Measurements from ENCODE around the gene ZNF544. TPM values are rescaled to one million over a fixed set of nuclear protein-coding genes. Genes with fewer than 3 reads are reported as not detected.
"Not testable (repeated sequence)": the region's sequence is repeated elsewhere in the genome, so short reads cannot be mapped to it uniquely, and the experiment has no call there.

ZNF544 gene
- total and polyA plus RNA-seq, 4 donors, result 11.2 to 26.2 (median 15.9) TPM

GRCh38 chr19:58304748-58305064 is 76.0 kb downstream of the ZNF544 start:
- no peak for ATAC-seq (ENCODE audit: low FRiP score)
- Histone ChIP-seq H3K36me3 (ENCODE audit: control insufficient read depth in 1 of 2, insufficient read depth in 2 of 2, low read length in 1 of 2) (peaks cover 0 to 5% of the 10 kb centered on the region in 2 donors), H3K27me3 (ENCODE audit: control insufficient read depth in 1 of 2, insufficient read depth in 2 of 2, low read length in 1 of 2) (no peaks in the 10 kb centered on the region), H3K27ac (ENCODE audit: low read depth in 1 of 2, low read length in 2 of 2) (peak overlapping the region in 1 of 2 donors; percentile 52), H3K4me3 (ENCODE audit: low read length in 2 of 2) (peak overlapping the region in 1 of 2 donors; percentile 50), H3K9me3 (ENCODE audit: control insufficient read depth, low read length) (peaks cover 2% of the 10 kb centered on the region), H3K4me1 (ENCODE audit: control insufficient read depth in 1 of 2, insufficient read depth in 2 of 2, low read length in 2 of 2) (peaks cover 0 to 6% of the 10 kb centered on the region in 2 donors)
- intact Hi-C loops (cut with DNase I), result loop anchor here (1.0 to 5.0 kb wide), 3 partner anchors 23 to 122 kb away; partner anchors contain the start of genes ZNF8 (in 2 of the 2) and ZNF274 (in 1 of the 2)
- DNase-seq, result no peak
- 7 to 15% methylated on average over 7 of the region's 7 CpGs for WGBS, 2 donors

DNA sequence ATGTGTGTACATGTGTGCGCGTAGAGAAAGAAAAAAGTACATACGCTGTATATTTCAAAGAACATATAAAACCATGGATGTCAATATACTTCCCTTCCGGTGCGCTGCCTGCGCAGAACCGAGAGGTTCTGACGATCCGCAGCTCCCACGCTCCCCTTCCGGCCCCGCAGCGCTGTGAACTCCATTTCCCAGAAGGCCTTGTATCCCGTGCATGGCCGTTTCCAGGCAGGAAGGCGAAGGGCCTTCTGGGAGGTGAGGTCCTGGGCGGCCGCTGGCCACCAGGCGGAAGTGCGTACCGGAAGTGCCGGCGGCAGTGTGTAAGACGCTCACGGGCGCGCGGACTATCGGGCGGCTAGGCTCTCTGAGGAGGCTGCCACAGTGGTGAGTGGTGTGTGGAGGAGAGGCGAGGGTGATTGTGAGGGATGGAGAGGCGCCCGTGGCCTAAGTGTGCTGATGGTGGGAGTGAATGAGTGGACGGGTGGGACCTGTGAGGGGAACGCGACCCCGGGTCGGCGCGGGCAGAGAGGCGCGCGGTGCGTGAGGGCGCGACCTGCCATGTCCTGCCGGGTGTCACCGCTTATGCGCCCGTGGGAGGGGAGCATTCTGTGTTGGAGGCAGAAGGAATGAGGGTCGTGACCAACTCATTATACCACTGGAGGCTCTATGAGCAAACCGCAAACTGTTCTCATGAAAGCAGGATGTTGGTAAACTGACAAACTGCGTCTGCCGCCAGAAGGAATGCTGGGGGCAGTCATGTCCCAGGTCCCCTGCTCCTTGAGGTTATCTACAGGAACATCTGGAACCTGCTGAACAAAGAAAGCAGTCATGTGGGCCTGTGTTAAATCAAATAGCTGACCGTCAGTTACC is 76.6 kb downstream of the ZNF544 start, which contains the start of gene ERVK3-1:
TSS of gene ERVK3-1 (plus strand) at position 313 of the 867 bp plus-strand sequence. CDS start 6,792 bp downstream, outside the sequence.
- 0 to 1% methylated on average over 55 of the region's 55 CpGs for WGBS, 2 donors
- peak; percentile 98 to 99 for DNase-seq
- H3K27me3 ChIP-seq (ENCODE audit: control insufficient read depth in 1 of 2, insufficient read depth in 2 of 2, low read length in 1 of 2), result no peaks in the 10 kb centered on the region
- peaks cover 0 to 3% of the 10 kb centered on the region in 2 donors for H3K36me3 ChIP-seq (ENCODE audit: control insufficient read depth in 1 of 2, insufficient read depth in 2 of 2, low read length in 1 of 2)
- peak; percentile 99 for ATAC-seq (ENCODE audit: low FRiP score)
- intact Hi-C loops (cut with DNase I), result loop anchor here (1.0 to 2.0 kb wide), 2 partner anchors 22 to 26 kb away; partner anchors contain the start of gene ZNF8 (in 2 of the 2)
- H3K27ac ChIP-seq (ENCODE audit: low read depth in 1 of 2, low read length in 2 of 2), result peak within 1 kb of the TSS; percentile 52 to 66
- H3K4me1 ChIP-seq (ENCODE audit: control insufficient read depth in 1 of 2, insufficient read depth in 2 of 2, low read length in 2 of 2), result peaks cover 0 to 6% of the 10 kb centered on the region in 2 donors
- H3K9me3 ChIP-seq (ENCODE audit: control insufficient read depth, low read length), result peaks cover under 1% of the 10 kb centered on the region
- peak within 1 kb of the TSS; percentile 76 to 85 for H3K4me3 ChIP-seq (ENCODE audit: low read length in 2 of 2)

GRCh38 chr19:58305932-58306323 is 77.2 kb downstream of the ZNF544 start:
- peaks cover 0 to 6% of the 10 kb centered on the region in 2 donors for H3K4me1 ChIP-seq (ENCODE audit: control insufficient read depth in 1 of 2, insufficient read depth in 2 of 2, low read length in 2 of 2)
- H3K36me3 ChIP-seq (ENCODE audit: control insufficient read depth in 1 of 2, insufficient read depth in 2 of 2, low read length in 1 of 2), result no peaks in the 10 kb centered on the region
- H3K27ac ChIP-seq (ENCODE audit: low read depth in 1 of 2, low read length in 2 of 2), result no peak overlapping the region
- H3K27me3 ChIP-seq (ENCODE audit: control insufficient read depth in 1 of 2, insufficient read depth in 2 of 2, low read length in 1 of 2), result no peaks in the 10 kb centered on the region
- intact Hi-C loops (cut with DNase I), result loop anchor here (1.0 to 2.0 kb wide), 2 partner anchors 21 to 27 kb away; partner anchors contain the start of gene ZNF8 (in 2 of the 2)
- 67 to 71% methylated on average over 12 of the region's 12 CpGs for WGBS, 2 donors
- DNase-seq (no peak), ATAC-seq (ENCODE audit: low FRiP score) (no peak)
- peak overlapping the region; percentile 76 to 85 for H3K4me3 ChIP-seq (ENCODE audit: low read length in 2 of 2)
- H3K9me3 ChIP-seq (ENCODE audit: control insufficient read depth, low read length), result no peaks in the 10 kb centered on the region

DNA sequence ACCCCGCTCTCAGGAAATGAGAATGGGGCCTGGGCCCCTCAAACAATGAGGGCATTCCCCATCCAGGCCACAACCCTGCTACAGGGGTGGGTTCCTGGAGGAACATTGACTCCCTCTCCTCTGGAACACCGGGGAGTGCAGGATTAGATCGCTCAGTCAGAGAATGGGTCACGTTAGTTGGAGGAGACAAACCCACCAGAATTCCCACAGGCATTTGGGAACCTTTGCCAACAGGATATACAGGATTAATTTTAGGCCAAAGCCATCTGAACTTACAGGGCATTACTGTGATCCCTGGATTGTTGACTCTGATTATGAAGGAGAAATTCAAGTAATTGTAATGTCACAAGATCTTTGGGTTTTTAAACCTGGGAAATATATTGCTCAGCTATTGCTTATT is 79.0 kb downstream of the ZNF544 start:
- H3K9me3 ChIP-seq (ENCODE audit: control insufficient read depth, low read length), result no peaks in the 10 kb centered on the region
- H3K27ac ChIP-seq (ENCODE audit: low read depth in 1 of 2, low read length in 2 of 2), result no peak overlapping the region
- H3K4me1 ChIP-seq (ENCODE audit: control insufficient read depth in 1 of 2, insufficient read depth in 2 of 2, low read length in 2 of 2), result peaks cover 0 to 6% of the 10 kb centered on the region in 2 donors
- ATAC-seq (ENCODE audit: low FRiP score), result no peak
- H3K27me3 ChIP-seq (ENCODE audit: control insufficient read depth in 1 of 2, insufficient read depth in 2 of 2, low read length in 1 of 2), result no peaks in the 10 kb centered on the region
- H3K36me3 ChIP-seq (ENCODE audit: control insufficient read depth in 1 of 2, insufficient read depth in 2 of 2, low read length in 1 of 2), result peaks cover 0 to 3% of the 10 kb centered on the region in 2 donors
- no peak overlapping the region for H3K4me3 ChIP-seq (ENCODE audit: low read length in 2 of 2)
- no peak for DNase-seq
- WGBS, 2 donors, result 87 to 89% methylated on average over 4 of the region's 4 CpGs
- intact Hi-C loops (cut with DNase I), result no loop called here

DNA sequence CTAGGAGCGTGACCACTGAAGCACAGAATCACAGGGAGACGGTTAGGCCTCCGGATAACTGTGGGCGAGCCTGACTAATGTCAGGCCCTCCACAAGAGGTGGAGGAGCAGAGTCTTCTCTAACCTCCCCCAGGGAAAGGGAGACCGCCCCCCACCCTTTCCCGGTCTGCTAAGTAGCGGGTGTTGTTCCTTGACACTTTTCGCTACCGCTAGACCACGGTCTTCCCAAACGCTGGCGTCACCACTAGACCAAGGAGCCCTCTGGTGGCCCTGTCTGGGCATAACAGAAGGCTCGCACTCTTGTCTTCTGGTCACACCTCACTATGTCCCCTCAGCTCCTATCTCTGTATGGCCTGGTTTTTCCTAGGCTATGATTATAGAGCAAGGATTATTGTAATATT is 82.0 kb downstream of the ZNF544 start:
- H3K27me3 ChIP-seq (ENCODE audit: control insufficient read depth in 1 of 2, insufficient read depth in 2 of 2, low read length in 1 of 2); H3K4me3 ChIP-seq (ENCODE audit: low read length in 2 of 2); intact Hi-C loops (cut with DNase I); DNase-seq; H3K36me3 ChIP-seq (ENCODE audit: control insufficient read depth in 1 of 2, insufficient read depth in 2 of 2, low read length in 1 of 2); H3K27ac ChIP-seq (ENCODE audit: low read depth in 1 of 2, low read length in 2 of 2); H3K9me3 ChIP-seq (ENCODE audit: control insufficient read depth, low read length); ATAC-seq (ENCODE audit: low FRiP score); H3K4me1 ChIP-seq (ENCODE audit: control insufficient read depth in 1 of 2, insufficient read depth in 2 of 2, low read length in 2 of 2): not testable (repeated sequence)
- WGBS, 2 donors, result 41 to 46% methylated on average over 12 to 13 of the region's 13 CpGs

DNA sequence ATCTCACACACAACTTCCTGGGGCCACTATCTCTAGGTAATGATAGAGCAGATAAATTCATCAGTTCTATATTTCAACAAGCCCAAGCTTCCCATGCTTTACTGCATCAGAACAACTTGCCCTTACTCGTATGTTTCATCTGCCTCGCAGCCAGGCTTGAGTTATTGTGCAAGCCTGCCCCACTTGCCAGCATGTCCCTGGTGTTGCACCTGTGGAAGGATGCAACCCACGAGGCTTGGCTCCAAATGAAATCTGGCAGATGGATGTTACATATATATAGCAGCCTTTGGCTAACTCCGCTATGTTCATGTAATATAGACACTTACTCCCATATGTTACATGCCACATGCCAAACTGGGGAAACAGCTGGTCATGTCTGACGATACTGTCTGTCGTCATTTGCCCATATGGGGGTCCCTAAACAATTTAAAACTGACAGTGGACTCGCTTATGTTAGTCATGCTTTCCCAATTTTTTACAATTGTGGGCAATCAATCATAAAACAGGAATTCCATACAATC is 82.7 kb downstream of the ZNF544 start:
- ATAC-seq (ENCODE audit: low FRiP score) (no peak), DNase-seq (no peak)
- WGBS, 2 donors, result 81 to 85% methylated on average over 7 of the region's 7 CpGs
- H3K27me3 ChIP-seq (ENCODE audit: control insufficient read depth in 1 of 2, insufficient read depth in 2 of 2, low read length in 1 of 2), result no peaks in the 10 kb centered on the region
- H3K9me3 ChIP-seq (ENCODE audit: control insufficient read depth, low read length), result no peaks in the 10 kb centered on the region
- peaks cover 0 to 8% of the 10 kb centered on the region in 2 donors for H3K36me3 ChIP-seq (ENCODE audit: control insufficient read depth in 1 of 2, insufficient read depth in 2 of 2, low read length in 1 of 2)
- no peaks in the 10 kb centered on the region for H3K4me1 ChIP-seq (ENCODE audit: control insufficient read depth in 1 of 2, insufficient read depth in 2 of 2, low read length in 2 of 2)
- no peak overlapping the region for H3K27ac ChIP-seq (ENCODE audit: low read depth in 1 of 2, low read length in 2 of 2)
- no peak overlapping the region for H3K4me3 ChIP-seq (ENCODE audit: low read length in 2 of 2)
- intact Hi-C loops (cut with DNase I), result no loop called here

Other genes with a start within 250 kb of the ZNF544 start
- 10 to 100 TPM in 1 of 2 donors, 1 to 10 TPM in 1; 9.9 to 21.0 TPM for gene ZNF606, start 226.1 kb upstream of the ZNF544 start, total RNA-seq
- gene ZNF606, start 226.1 kb upstream of the ZNF544 start, polyA plus RNA-seq, result 10 to 100 TPM in 1 of 2 donors, 1 to 10 TPM in 1; 4.8 to 12.0 TPM
- not detected for gene ZSCAN1, start 194.9 kb upstream of the ZNF544 start, total RNA-seq
- gene ZSCAN1, start 194.9 kb upstream of the ZNF544 start, polyA plus RNA-seq, result under 1 TPM in 1 of 2 donors, not detected in 1; 0.23 TPM
- 1 to 10 TPM; 3.4 to 6.6 TPM for gene ZNF135, start 169.6 kb upstream of the ZNF544 start, total RNA-seq
- gene ZNF135, start 169.6 kb upstream of the ZNF544 start, polyA plus RNA-seq, result 10 to 100 TPM in 1 of 2 donors, 1 to 10 TPM in 1; 2.1 to 12.8 TPM
- gene ZSCAN18, start 130.7 kb upstream of the ZNF544 start, total RNA-seq, result 10 to 100 TPM; 58.6 to 62.7 TPM
- gene ZSCAN18, start 130.7 kb upstream of the ZNF544 start, polyA plus RNA-seq, result 100 to 1,000 TPM in 1 of 2 donors, 10 to 100 TPM in 1; 24.0 to 104 TPM
- gene ZNF329, start 78.1 kb upstream of the ZNF544 start, total RNA-seq, result 10 to 100 TPM in 1 of 2 donors, 1 to 10 TPM in 1; 9.4 to 10.6 TPM
- gene ZNF329, start 78.1 kb upstream of the ZNF544 start, polyA plus RNA-seq, result 1 to 10 TPM; 4.1 to 5.5 TPM
- gene ZNF274, start 45.9 kb upstream of the ZNF544 start, total RNA-seq, result 10 to 100 TPM; 25.5 to 26.0 TPM
- gene ZNF274, start 45.9 kb upstream of the ZNF544 start, polyA plus RNA-seq, result 10 to 100 TPM in 1 of 2 donors, 1 to 10 TPM in 1; 4.1 to 14.6 TPM
- gene ZNF8, start 50.0 kb downstream of the ZNF544 start, total RNA-seq, result 1 to 10 TPM; 5.9 to 7.8 TPM
- 1 to 10 TPM in 1 of 2 donors, under 1 TPM in 1; 0.38 to 1.9 TPM for gene ZNF8, start 50.0 kb downstream of the ZNF544 start, polyA plus RNA-seq
- gene ERVK3-1, start 76.5 kb downstream of the ZNF544 start, total RNA-seq, result 10 to 100 TPM; 33.6 to 34.3 TPM
- gene ERVK3-1, start 76.5 kb downstream of the ZNF544 start, polyA plus RNA-seq, result 10 to 100 TPM; 26.4 to 48.1 TPM
- 1 to 10 TPM; 2.2 to 3.1 TPM for gene ZSCAN22, start 98.1 kb downstream of the ZNF544 start, total RNA-seq
- gene ZSCAN22, start 98.1 kb downstream of the ZNF544 start, polyA plus RNA-seq, result under 1 TPM; 0.25 to 0.43 TPM
- 10 to 100 TPM in 1 of 2 donors, 1 to 10 TPM in 1; 9.7 to 11.3 TPM for gene A1BG, start 124.6 kb downstream of the ZNF544 start, total RNA-seq
- gene A1BG, start 124.6 kb downstream of the ZNF544 start, polyA plus RNA-seq, result 10 to 100 TPM; 21.5 to 81.6 TPM
- under 1 TPM; 0.32 to 0.87 TPM for gene ZNF497, start 133.8 kb downstream of the ZNF544 start, total RNA-seq
- gene ZNF497, start 133.8 kb downstream of the ZNF544 start, polyA plus RNA-seq, result under 1 TPM in 1 of 2 donors, not detected in 1; 0.79 TPM
- 1 to 10 TPM in 1 of 2 donors, under 1 TPM in 1; 0.65 to 1.8 TPM for gene ZNF837, start 152.1 kb downstream of the ZNF544 start, total RNA-seq
- gene ZNF837, start 152.1 kb downstream of the ZNF544 start, polyA plus RNA-seq, result 1 to 10 TPM in 1 of 2 donors, under 1 TPM in 1; 0.75 to 1.2 TPM
- gene RPS5, start 158.4 kb downstream of the ZNF544 start, total RNA-seq, result 100 to 1,000 TPM; 609 to 674 TPM
- 1,000 to 10,000 TPM; 1,453 to 1,636 TPM for gene RPS5, start 158.4 kb downstream of the ZNF544 start, polyA plus RNA-seq
- gene RNF225, start 166.7 kb downstream of the ZNF544 start, total RNA-seq, result not detected
- not detected for gene RNF225, start 166.7 kb downstream of the ZNF544 start, polyA plus RNA-seq
- 10 to 100 TPM; 11.8 to 13.4 TPM for gene ZNF584, start 179.7 kb downstream of the ZNF544 start, total RNA-seq
- gene ZNF584, start 179.7 kb downstream of the ZNF544 start, polyA plus RNA-seq, result 10 to 100 TPM in 1 of 2 donors, under 1 TPM in 1; 0.75 to 10.3 TPM
- 1 to 10 TPM; 4.5 to 5.4 TPM for gene ZNF132, start 211.2 kb downstream of the ZNF544 start, total RNA-seq
- gene ZNF132, start 211.2 kb downstream of the ZNF544 start, polyA plus RNA-seq, result 1 to 10 TPM in 1 of 2 donors, under 1 TPM in 1; 0.38 to 1.4 TPM
- 1 to 10 TPM; 4.6 to 5.7 TPM for gene ZNF324B, start 222.7 kb downstream of the ZNF544 start, total RNA-seq
- 1 to 10 TPM; 1.5 to 2.3 TPM for gene ZNF324B, start 222.7 kb downstream of the ZNF544 start, polyA plus RNA-seq
- 10 to 100 TPM; 10.8 to 14.1 TPM for gene ZNF324, start 238.2 kb downstream of the ZNF544 start, total RNA-seq
- gene ZNF324, start 238.2 kb downstream of the ZNF544 start, polyA plus RNA-seq, result 1 to 10 TPM; 2.3 to 4.6 TPM
- 1 to 10 TPM; 6.4 to 9.9 TPM for gene ZNF446, start 247.4 kb downstream of the ZNF544 start, total RNA-seq
- 10 to 100 TPM; 10.4 to 26.1 TPM for gene ZNF446, start 247.4 kb downstream of the ZNF544 start, polyA plus RNA-seq